HCT116 (cell line): ENCODE results near the gene NACC2. TPM values are rescaled to one million over a fixed set of nuclear protein-coding genes. Genes with fewer than 3 reads are reported as not detected.

Experiments
- ATAC-seq: fragments of 200-7000 bp; cut with Tn5 transposase; 2 replicates; pipeline ENCODE4 v1.9.1; 2020; ENCODE audit warnings: mild to moderate bottlenecking, moderate library complexity
- BruUV-seq: library from RNA; stranded (reverse); fragments of 400-500 nt; replicated peaks from 2 replicates; lab custom pipeline; 2021; lab: Mats Ljungman, UMichigan
- CTCF ChIA-PET: fragments of 300-600 bp; sonication (Branson Sonifier 250); formaldehyde crosslinking; loops from one replicate; lab custom pipeline; 2021; ENCODE audit warnings: antibody characterized with exemption; lab: Charles Lee
- POLR2A ChIA-PET: fragments of 300-600, 350-600 bp; sonication (Branson Sonifier 250); formaldehyde crosslinking; loops from one replicate; lab custom pipeline; 2021; ENCODE audit warnings: antibody characterized with exemption; lab: Charles Lee
- RAD21 ChIA-PET, 2 experiments: fragments of 300-600 bp; sonication (Branson Sonifier 250); formaldehyde crosslinking; loops; one replicate each; lab custom pipeline; 2023; ENCODE audit warnings: low total read pairs in 2 of 2; ENCODE audit not compliant: uncharacterized antibody in 2 of 2, unreplicated experiment in 2 of 2, low non-redundant PET in 1 of 2; lab: Charles Lee
- DNase-seq: peaks from one replicate; pipeline ENCODE4 v3.0.0-alpha.2; 2010; ENCODE audit warnings: low read depth, low spot score
- H2AFZ ChIP-seq: fragments of 200-600 bp; shearing (Covaris generic), sonication (generic); 2 replicates; pipeline ENCODE4 v1.6.1; 2017; ENCODE audit warnings: low read depth, mixed run types, mixed read lengths, antibody characterized with exemption, low read length; ENCODE audit not compliant: poor library complexity, severe bottlenecking
- H3K27ac ChIP-seq: 2 replicates; pipeline ENCODE4 v1.5.1; 2012; ENCODE audit warnings: low read depth, low read length
- H3K27me3 ChIP-seq: fragments of 200-600 bp; sonication (generic); 2 replicates; pipeline ENCODE4 v1.6.1; 2016; ENCODE audit warnings: mixed run types, low read length, mixed read lengths; ENCODE audit not compliant: insufficient read depth
- H3K36me3 ChIP-seq, 2 experiments: fragments of 200-500 bp in 1 of 2; fragments of 200-600 bp in 1 of 2; sonication (Bioruptor generic) in 1 of 2; sonication (generic) in 1 of 2; 2 replicates each; pipeline versions ENCODE4 v1.5.1 to v1.6.1; 2014 to 2016; ENCODE audit warnings: low read length in 2 of 2, inconsistent platforms in 1 of 2, mixed read lengths in 1 of 2, mixed run types in 1 of 2; ENCODE audit not compliant: insufficient read depth in 2 of 2, control insufficient read depth in 1 of 2
- H3K4me1 ChIP-seq, 2 experiments: fragments of 200-600 bp in 1 of 2; sonication (generic) in 1 of 2; 2 replicates each; pipeline versions ENCODE4 v1.5.1 to v1.6.1; 2012 to 2017; ENCODE audit warnings: low read length in 2 of 2, inconsistent platforms in 1 of 2, mild to moderate bottlenecking in 1 of 2, mixed read lengths in 1 of 2, mixed run types in 1 of 2, moderate library complexity in 1 of 2; ENCODE audit not compliant: insufficient read depth in 2 of 2, control insufficient read depth in 1 of 2
- H3K4me2 ChIP-seq: fragments of 200-600 bp; sonication (generic); 2 replicates; pipeline ENCODE4 v1.6.1; 2017; ENCODE audit warnings: mixed run types, low read length, mixed read lengths
- H3K4me3 ChIP-seq, 2 experiments: fragments of 200-600 bp in 1 of 2; sonication (generic) in 1 of 2; replicated peaks in 1 of 2; 2 replicates each; pipeline ENCODE4 v1.5.1; 2011 to 2016; ENCODE audit warnings: low read length in 2 of 2, control low read depth in 1 of 2, low read depth in 1 of 2, mild to moderate bottlenecking in 1 of 2, mixed read lengths in 1 of 2, mixed run types in 1 of 2
- H3K79me2 ChIP-seq: fragments of 200-600 bp; sonication (generic); 2 replicates; pipeline ENCODE4 v1.6.1; 2017; ENCODE audit warnings: mild to moderate bottlenecking, mixed run types, low read length, moderate library complexity, mixed read lengths; ENCODE audit not compliant: insufficient read depth
- H3K9ac ChIP-seq: fragments of 200-600 bp; sonication (generic); 2 replicates; pipeline ENCODE4 v1.6.1; 2016; ENCODE audit warnings: low read length, mixed read lengths
- H3K9me2 ChIP-seq: fragments of 200-600 bp; sonication (generic), shearing (Covaris generic); 2 replicates; pipeline ENCODE4 v1.6.1; 2017; ENCODE audit warnings: mixed run types, mild to moderate bottlenecking, moderate library complexity; ENCODE audit not compliant: insufficient read depth
- H3K9me3 ChIP-seq, 2 experiments: fragments of 200-500 bp in 1 of 2; fragments of 200-600 bp in 1 of 2; sonication (Bioruptor generic) in 1 of 2; sonication (generic) in 1 of 2; 2 replicates each; pipeline ENCODE4 v1.6.1; 2014 to 2017; ENCODE audit warnings: low read length in 2 of 2, mixed read lengths in 2 of 2, inconsistent platforms in 1 of 2, low read depth in 1 of 2, mild to moderate bottlenecking in 1 of 2, mixed run types in 1 of 2, moderate library complexity in 1 of 2; ENCODE audit not compliant: control insufficient read depth in 1 of 2, insufficient read depth in 1 of 2
- H4K20me1 ChIP-seq: fragments of 200-600 bp; sonication (generic), shearing (Covaris generic); 2 replicates; pipeline ENCODE4 v1.6.1; 2017; ENCODE audit warnings: mixed run types, mild to moderate bottlenecking, moderate library complexity; ENCODE audit not compliant: insufficient read depth
- ELF1 ChIP-seq: IDR thresholded peaks from 2 replicates; pipeline ENCODE4 v1.6.1; 2012; ENCODE audit warnings: low read depth, borderline replicate concordance
- EZH2 ChIP-seq: fragments of 200-600 bp; sonication (generic); IDR thresholded peaks from 2 replicates; pipeline ENCODE4 v1.6.1; 2017; ENCODE audit warnings: antibody characterized with exemption, mixed run types
- FOSL1 ChIP-seq: IDR thresholded peaks from 2 replicates; pipeline ENCODE4 v1.6.1; 2012; ENCODE audit warnings: low read depth
- TCF7L2 ChIP-seq: IDR thresholded peaks from 2 replicates; pipeline ENCODE4 v1.7.0; 2011; ENCODE audit warnings: borderline replicate concordance, inconsistent platforms; ENCODE audit not compliant: insufficient read depth, insufficient read length; ENCODE audit errors: extremely low read depth
- ZBTB33 ChIP-seq: IDR thresholded peaks from 2 replicates; pipeline ENCODE4 v1.6.1; 2011; ENCODE audit warnings: mild to moderate bottlenecking, low read length, moderate library complexity; ENCODE audit not compliant: insufficient replicate concordance; ENCODE audit errors: extremely low read depth
- ZFX ChIP-seq: fragments of 450-650 bp; IDR thresholded peaks from 2 replicates; pipeline ENCODE4 v1.6.1; 2017
- intact Hi-C: fragments of 100-400 bp; cut with micrococcal nuclease; formaldehyde crosslinking; loops from 2 replicates; pipeline ENCODE4 v1.10.0; 2022
- total RNA-seq: library from RNA; stranded (reverse); gene quantifications from one replicate; pipeline ENCODE4 v1.2.1, GENCODE V29; 2021; ENCODE audit not compliant: unreplicated experiment

Gene NACC2
- total RNA-seq, 1 experiment from 2014 or later, result 27.8 TPM

- Histone ChIP-seq H3K4me3 (no peak overlapping the region), H3K4me2 (no peak overlapping the region), H3K9me2 (no peaks in the 10 kb centered on the region), H3K79me2 (no peaks in the 10 kb centered on the region), H2AFZ (no peak overlapping the region), H3K4me1 (peaks cover 0 to 3% of the 10 kb centered on the region in 2 experiments; a peak in 1 of 4 replicates), H3K27ac (no peak overlapping the region), H4K20me1 (no peaks in the 10 kb centered on the region), H3K9ac (no peak overlapping the region), H3K36me3 (no peaks in the 10 kb centered on the region), H3K9me3 (no peaks in the 10 kb centered on the region)
- BruUV-seq, result no TSS peak
- no peak for DNase-seq
- POLR2A ChIA-PET, result no interaction called here
- RAD21 ChIA-PET, result no interaction called here
- ATAC-seq, result no peak
- CTCF ChIA-PET, result no interaction called here
- TF ChIP-seq ELF1, result no peak
- no peak for TF ChIP-seq ZBTB33
- no peak for TF ChIP-seq FOSL1
- no peak for TF ChIP-seq EZH2
- no peak for TF ChIP-seq ZFX
- no peak for TF ChIP-seq TCF7L2
- TF ChIP-seq, all 23 proteins: peak for 0
- peaks cover 4% of the 10 kb centered on the region; the same call in 1 of the 2 replicates for H3K27me3 ChIP-seq
- intact Hi-C loops, result no loop called here
These were observed 123.8 kb downstream of the NACC2 start for GRCh38 chr9:135971111-135971766.
